ENCODE results near the gene PKHD1.

Gene PKHD1

DNA sequence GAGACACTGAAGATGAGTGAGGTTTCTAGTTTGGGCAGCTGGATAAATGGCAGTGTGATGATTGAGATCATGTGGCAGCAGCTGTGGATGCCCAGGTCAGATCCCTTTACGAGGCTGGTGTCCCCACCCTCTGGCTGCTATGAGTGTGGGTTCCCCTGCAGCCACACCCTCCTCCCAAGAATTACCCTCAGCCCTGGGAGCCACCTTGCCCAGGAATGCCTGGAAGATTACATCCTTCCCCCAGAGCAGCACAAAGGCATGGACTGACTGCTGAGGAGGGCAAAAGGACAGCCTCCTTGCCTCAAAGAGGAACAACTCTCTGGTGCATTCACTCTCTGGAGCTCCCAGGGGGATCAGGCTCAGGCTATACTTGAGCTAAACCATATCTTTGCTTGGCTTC, 15.0 kb upstream of the PKHD1 start:
- no peak for DNase-seq

DNA sequence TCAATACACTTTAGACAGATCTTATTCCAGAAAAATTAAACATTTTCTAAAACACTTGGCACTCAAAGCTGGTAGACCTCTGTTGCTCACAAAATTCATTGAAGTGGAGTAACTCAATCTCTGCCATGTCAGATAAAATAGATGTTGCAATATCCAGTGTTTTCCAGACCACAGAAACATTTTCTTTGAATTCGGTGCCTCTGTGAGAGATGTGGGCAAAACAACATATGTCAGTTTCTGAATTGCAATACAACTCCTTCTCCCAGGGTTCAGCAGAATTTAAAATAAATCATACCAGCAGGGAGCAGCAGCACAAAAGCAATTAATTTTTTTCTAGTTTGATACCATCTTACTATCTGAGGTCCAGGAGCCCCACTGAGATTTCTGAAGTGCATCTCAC, 11.3 kb upstream of the PKHD1 start:
- no peak for DNase-seq

DNA sequence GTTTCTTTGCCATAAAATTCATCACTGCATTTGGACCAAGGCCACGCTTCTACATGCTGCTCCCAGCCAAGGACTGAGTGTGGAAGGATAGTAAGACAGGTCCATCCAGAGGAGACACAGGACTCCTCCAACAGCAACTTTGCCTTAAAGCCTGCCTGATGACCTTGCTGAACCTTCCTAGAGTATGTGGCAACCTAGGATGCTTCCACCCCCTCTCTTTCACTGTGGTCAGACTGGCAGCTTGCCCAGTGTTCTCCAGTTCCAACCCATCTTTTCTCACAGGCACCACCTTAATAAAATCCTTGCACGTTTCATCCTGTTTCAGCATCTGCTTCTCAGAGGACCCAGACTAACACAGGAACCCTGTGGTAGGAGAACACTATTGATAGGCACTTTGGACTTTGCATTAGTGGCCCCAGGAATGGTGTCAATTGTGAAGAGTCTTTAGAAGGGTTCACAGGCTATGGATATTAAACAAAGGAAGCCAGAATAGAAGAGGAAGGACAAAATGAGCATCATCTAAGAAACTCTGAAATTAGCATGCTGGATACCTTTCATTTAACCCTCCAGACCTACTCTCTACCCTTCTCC, 2.4 kb upstream of the PKHD1 start:
- DNase-seq: no peak

DNA sequence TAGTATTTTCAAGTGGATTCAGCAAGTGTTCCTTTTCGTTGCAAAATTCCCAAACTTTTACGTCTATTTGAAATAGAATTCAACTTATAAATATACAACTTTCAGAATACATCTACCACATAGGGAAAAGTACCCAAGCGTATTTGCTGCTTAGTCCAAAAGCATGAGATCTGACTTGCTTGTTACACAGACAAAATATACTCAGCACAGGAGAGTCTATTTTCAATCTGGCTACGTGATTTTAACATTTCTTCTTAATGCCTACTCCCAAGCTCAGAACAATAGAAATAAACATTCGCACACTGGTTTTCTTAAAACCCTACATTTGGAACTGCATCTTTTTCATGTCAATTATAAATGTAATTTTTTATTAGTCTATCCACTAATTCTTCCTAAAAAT, 672 bp downstream of the PKHD1 start:
- DNase-seq: no peak

DNA sequence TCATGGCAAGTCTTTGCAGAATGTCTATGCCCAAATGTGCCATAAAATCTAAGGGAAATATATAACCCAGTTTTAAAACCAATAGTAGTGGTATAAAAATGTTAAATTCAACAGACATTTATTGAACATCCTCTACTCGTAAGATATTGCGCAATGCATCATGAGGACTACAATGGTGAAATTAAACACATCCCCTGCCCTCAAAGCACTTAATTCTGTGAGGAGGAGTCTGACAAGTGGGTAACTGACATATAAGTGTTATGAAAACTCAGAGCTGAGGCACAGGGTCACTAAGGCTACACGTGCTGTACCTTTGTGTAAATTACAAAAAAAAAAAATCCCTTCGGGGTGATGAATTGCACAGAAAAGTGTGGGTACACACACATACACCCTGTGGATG, 6.2 kb downstream of the PKHD1 start:
- no peak for DNase-seq

DNA sequence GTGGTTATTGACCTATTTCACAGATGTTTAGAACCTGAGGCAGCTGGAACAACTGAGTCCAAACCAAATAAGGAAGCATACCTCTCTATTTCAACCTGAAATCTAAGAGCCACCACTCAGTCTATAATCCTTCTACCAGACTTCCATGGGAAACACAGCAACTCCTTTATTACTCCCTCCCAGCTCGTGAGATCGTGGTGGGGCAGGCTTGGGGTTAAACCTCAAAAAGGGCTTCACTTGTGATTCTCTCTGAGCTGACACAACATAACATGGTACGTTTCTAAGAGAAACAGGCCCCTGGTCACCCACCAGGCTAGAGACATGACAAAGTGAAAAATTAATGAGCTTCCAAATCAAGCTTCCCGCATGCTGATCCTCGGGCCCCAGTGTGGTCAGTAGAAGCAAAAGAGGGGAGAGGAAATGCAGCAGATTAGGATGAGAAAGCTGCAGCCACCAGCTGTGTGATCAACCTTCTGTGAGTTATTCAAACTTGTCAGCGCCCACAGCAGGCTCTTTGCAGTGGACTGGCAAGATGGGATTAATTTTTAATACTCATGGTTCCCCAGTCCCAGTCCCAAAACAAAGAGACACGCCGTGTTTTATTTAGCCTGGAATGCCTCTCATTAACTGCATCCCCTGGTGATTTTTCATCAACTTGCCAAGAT, 9.3 kb downstream of the PKHD1 start:
- no peak for DNase-seq

DNA sequence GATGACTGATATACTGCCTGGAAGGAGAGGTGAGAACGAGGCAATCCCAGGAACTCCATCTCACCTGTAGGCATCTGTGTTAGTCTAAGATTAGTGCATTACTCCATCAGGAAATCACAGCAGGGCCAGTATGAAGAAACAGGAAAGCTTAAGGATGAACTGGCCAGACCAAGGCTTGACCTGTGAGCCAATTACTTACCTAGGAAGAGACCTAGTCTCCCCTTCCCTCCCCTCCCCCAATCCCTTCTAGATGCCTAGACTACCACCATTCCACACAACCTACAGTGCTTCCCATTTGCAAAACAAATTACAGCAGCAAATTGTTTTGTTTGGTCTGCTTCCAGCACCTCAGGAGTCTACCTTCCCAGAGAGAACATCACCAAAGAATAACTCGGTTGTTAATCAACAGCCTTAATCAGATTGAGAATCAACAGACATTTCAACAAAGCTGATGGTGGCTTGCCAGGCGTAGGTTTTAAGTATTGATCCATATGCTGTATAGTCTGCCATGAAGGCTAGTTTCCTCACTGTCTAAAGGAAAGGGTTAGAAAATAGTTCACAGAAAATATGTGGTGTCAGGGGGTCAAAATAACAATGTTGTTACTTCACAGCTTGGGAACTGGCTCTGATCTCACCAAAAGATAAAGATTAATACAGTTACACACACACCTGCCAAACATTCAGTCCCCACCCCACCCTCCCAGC, 10.1 kb downstream of the PKHD1 start:
- no peak for DNase-seq

DNA sequence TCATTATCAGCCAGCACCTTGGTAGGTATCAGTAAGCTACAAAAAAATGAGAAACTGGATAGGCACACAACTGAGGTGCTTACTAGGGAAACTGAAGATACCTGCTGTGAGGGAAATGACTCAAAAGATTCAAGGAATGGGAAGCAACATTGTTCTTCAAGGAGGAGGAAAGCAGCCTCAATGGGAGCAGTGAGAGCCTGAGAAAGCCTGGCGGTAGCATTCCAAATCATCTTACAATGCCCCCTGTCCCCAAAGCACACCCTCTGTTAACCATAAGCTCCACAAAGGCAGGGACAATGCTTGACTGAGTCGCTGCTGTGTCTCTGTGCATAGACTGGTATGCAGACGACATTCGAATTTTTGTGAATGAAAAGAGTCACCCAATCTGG, 10.6 kb downstream of the PKHD1 start:
- no peak for DNase-seq

DNA sequence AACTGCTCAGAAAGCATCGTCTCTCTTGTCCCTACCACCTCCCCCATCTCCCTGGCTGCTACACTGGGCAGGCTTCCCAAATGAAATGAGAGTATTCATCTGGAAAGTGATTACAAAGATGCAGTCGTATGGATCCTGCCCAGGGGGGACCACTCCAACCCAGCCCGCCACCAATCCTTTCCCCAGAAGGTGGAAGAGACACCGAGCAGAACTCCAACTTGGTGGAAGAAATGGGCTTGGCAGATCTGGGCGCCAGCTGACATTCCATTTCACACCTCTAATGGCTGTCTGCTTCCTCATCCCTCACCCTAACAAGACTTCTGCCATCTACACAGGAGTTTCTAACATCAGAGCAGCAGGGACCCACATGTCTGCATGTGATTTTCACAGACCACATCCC, 12.7 kb downstream of the PKHD1 start:
- no peak for DNase-seq

DNA sequence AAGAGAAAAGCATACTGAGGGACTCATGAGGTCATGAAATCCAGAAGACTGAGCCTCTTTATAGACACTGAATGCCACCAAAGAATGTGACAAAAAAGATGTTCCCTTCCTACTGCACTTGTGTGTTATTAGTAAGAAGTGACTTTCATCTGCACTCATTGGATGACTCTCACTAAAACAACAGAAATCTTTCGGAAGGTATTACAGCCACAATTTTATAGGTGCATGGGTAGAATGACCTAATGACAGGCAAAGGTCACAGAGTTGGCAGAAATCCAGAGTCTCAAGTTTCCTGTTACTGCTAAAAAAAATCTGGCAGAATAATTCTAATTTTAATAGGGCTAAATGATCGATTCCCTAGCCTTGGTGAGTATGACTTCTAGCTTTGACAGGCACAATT, 13.3 kb downstream of the PKHD1 start:
- no peak for DNase-seq

DNA sequence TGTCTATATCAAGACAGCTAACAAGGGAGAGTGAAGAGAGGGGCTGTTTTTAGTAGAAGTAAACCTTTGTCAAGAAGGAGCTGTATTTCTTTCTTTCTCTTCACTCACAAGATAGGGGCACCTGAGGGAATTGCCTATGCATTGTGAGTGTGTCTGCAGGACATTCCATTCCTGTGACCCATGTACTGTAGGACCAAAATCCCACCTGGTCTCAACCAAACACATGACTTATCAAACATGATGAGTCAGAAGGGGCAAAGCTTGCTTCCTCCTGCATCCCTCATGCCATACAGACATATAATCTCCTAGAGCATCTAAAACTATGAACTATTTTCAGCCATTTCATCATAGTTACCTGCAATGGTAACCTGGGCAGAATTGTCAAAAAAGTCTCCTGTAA, 21.8 kb downstream of the PKHD1 start:
- DNase-seq: no peak

DNA sequence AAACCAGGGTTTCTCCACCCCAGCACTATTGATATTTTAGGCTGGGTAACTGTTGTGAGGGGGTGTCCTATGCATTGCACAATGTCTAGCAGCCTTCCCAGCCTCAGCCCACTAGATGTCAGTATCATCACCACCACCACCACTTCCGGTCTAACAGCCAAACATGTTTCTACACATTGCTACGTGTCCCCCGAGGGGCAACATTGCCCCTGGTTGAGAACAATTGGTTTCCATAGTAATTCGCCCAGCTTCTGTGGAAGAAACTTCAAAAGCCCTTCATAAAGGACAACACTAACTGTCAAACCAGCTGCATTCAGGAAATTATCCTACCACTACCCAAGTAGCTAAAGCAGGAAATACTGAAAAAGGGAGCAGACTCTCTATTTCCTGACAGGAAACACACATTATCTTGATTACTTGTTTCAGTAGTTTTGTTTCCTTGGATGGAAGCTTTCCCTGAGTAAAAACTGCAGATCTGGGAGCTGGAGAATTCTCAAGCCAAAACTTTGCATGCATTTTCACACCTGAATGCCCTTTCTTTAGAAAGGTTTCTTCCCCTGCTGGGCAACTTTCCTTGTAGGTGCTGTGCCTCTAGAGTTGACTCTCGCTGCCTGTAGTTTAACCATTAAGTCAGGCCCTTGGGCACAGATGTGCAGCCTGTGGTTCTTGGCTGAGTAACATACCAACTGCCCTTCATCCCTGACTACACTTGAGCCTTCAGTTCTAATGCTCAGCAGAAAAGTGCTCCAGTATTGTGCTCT, 23.6 kb downstream of the PKHD1 start:
- DNase-seq: peak; percentile 31

DNA sequence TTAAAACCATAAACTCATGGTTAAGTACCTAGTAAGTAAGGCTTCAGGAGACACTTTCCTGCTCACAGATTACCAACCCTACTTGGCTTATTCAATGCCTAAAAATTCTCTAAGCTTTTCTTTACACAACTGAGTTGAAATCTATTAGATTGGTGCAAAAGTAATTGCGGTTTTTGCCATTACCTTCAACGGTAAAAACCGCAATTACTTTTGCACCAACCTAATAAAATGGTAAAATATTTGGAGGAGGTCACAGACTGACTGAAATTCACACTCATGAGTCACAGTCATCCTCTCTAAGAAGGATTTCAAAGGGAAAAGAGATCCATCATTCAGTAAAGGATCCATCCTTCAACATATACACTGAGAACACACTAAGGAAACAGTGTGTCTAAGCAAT, 25.9 kb downstream of the PKHD1 start:
- no peak for DNase-seq

DNA sequence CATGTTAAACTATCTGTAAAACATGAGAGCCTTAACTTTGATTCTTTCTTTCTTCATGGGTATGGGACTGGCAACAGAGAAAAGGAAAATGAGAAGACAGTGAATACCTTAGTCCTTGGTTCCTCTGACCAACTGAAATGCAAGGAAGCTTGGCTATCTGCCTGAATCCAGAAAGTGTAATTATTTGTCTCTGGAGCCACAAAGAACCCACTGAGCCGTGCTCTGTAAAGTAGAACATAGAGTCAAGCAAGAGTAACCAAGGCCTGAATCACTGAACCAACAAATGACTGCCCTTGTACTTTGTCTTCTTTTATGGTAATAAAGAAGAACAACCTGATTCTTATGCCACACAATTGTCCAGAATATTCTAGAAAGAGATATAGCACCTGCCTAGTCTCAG, 27.6 kb downstream of the PKHD1 start:
- DNase-seq: no peak

DNA sequence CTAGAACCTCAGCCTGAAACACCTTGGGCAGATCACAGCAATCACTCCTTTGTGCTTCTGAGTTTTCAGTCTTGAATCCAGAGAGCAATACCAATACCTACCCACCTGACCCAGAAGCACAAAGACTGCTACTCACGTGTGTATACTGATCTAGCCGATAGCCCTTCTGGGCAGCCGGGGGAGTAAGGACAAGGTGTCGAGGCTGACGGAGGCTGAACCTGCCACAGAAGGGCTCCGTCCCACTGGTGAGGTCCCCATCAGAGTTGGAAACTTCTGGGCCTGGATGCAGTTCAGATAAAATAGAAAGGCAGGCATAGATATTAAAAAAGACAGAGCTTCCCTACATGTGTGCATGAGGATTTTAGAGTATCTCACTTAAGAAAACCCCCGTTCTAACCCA, 32.0 kb downstream of the PKHD1 start:
- DNase-seq: no peak

DNA sequence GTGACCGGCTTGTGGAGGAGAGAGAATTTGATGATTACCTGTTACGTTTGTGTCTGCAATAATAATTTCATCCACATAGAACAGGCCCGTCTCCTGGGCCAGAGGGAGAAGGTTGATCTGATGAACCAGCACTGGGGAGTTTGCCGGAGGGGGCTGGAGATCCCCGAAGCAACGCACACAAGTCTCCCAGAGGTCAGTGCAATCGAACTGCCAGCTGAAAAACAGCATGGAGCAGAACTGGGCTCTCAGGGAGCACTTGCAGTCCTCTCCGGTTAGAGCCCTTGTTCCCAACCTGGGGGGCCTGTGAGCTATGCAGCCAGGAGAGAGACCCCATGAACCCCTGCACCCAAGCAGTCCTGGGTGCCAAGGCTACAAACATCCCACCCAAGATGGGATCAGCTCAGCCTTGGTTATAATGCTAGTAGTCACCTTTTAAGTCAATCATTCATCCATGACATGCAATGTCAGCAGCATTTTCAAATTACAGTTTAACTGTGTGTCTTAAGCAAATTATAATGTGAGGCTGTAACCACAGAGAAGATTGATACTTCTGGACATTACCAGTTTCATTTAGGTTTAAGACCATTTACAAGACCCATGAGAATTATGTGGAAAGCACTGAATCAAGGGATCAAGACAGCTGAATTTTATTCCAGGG, 34.2 kb downstream of the PKHD1 start:
- DNase-seq: no peak

DNA sequence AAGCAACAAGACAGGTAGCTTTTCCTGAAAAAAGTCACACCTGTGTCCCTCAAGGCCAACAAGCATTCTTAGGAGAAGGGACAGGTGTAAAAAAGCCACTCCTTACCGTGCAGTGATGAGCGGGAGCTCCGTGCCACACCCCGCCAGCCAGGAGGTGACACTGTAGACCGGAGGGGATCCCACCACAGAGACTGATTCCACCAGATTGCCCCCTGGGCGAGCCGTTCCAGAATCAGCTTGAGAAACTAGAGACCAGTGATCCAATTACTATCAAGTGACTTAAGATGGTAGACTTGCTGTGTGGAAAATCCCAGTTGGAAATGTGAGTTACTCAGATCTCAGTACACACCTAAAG, 37.4 kb downstream of the PKHD1 start:
- no peak for DNase-seq

DNA sequence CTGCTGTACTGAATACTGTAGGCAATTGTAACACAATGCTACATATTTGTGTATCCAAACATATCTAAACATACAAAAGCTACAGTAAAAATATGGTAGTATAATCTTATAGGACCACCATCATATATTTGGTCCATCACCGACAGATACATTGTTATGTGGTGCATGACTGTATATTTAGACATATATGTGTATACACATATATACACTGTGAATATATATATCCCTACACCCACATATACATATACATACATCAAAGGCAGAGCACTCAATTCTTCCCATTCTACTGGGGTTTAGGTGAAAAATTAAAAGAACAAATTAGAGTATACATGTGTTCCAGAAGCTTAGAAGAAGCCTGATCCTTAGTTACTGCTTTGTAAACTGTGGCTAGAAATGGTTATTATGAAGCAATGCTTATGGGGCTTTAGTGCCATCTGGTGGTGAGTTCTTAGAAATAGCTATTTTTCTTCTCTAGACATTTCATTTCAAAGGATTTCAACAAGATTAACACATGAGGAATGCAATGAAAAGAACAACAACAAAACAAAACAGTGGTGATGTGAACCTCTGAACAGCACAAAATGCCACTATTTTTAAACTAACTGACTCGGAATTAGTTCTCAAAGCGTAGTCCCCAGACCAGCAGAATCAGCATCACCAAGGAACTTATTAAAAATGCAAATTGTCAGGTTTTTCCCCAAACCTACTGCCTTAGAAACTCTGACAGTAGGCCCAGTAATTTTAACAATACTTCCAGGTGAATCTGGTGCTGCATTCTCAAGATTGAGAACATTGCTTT, 38.0 kb downstream of the PKHD1 start:
- peak; percentile 43 for DNase-seq

DNA sequence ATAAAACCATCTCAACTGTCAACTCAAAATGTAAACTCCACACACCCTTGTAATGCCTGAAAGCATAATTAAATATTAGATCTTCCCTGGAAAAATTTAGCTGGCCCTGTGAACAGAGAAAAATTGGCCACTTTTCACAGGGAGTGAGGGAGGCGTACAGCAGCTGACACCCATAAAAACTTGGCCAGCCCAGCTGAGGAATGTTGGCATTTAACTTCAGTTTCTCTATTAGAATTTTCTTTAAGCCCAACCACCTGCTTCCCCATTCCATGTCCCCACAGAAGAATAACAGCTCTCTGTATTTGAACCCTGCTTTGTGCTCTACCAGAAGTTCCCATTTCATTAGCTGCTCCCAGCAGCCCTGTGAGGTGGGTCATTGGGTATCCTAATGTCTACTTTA, 41.0 kb downstream of the PKHD1 start:
- DNase-seq: no peak

DNA sequence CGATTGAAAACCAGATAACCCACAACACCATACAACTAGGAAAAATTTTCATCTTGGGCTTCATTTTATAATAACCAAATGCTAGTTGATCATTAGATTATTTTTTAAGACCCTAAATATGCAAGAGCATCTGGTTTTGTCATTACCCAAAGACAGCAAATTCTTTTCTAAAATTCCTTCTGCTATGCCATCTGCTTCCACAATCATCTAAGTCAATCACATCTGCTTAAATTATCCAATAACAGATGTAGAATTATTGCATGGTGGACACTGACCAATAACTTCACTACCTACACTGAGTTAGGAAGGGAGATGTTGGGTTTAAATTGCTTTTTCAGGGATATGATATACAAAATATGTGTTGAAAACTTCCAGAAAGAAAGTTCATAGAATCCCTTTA, 41.9 kb downstream of the PKHD1 start:
- DNase-seq: no peak

DNA sequence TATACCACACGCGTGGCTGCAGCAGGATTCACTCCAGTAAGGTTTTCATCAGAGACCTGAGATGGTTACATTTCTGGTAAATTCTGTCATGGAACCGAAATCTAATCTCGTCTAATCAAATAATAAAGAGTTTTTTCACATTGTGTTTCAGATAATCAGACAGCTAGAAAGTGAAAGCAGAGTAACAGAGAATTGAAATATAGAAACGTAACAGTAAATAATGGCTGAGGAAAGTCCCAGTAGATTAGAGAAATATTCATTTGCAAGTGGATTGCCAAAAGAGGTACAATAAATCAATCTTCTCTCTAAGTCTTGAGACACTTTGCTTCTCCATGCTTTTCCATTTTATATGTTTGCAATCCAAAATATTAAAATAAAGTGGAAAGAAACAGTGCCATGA, 42.4 kb downstream of the PKHD1 start:
- no peak for DNase-seq

DNA sequence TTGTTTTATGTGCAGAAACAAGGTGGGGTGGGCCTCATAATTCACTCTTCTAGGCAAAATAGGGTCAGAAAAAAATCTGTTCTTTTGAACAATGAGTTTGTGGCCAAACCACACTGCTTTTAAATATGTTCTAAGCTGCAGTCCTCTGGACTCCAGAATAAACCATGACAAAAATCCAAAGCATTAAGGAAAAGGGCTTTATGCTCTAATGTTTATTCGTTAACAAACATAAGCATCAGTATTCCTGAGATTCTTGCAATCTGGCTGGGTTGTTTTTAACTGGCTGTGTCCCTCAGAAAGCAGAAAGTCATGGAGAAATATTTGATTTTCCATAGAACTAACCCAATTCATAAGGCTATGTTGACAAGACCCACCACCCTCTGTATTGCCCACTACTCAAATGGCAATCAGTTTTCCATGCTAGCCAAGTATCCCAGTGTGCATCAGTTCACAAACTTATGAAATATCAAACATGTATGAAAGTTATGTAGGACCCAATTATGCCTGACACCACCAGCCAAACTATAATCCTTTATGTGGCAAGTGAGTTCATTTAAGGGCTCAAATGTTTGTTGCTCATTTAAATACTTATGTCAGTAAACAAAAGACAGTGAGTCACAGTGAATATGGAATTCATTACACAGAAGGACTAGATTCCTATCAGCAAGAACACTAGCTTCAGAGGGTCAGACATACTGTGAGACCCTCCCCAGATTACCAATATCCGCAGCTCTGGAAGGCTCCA, 45.1 kb downstream of the PKHD1 start:
- no peak for DNase-seq
